Liver (tissue), 9 donors: ENCODE data around the gene NDUFB11. TPM values are rescaled to one million over a fixed set of nuclear protein-coding genes. Genes with fewer than 3 reads are reported as not detected.

Experiments used
- DNase-seq: peaks from one replicate; pipeline ENCODE4 v3.0.0-alpha.2; 2017; ENCODE audit warnings: low spot score
- H3K27ac ChIP-seq, 2 donors: one replicate each; pipeline ENCODE4 v1.7.0; 2013; ENCODE audit warnings: inconsistent platforms in 2 of 2, low read length in 2 of 2, control low read depth in 1 of 2, low read depth in 1 of 2, mild to moderate bottlenecking in 1 of 2
- H3K27me3 ChIP-seq, 4 donors: one replicate each; pipeline versions ENCODE4 v1.6.1 to v1.7.0; 2013; ENCODE audit warnings: low read length in 3 of 4, inconsistent platforms in 1 of 4, mild to moderate bottlenecking in 1 of 4, moderate library complexity in 1 of 4; ENCODE audit not compliant: control insufficient read depth in 4 of 4, insufficient read depth in 4 of 4
- H3K36me3 ChIP-seq, 4 donors: one replicate each; pipeline versions ENCODE4 v1.6.1 to v1.7.0; 2013; ENCODE audit warnings: low read length in 3 of 4, mild to moderate bottlenecking in 3 of 4, low read depth in 1 of 4, moderate library complexity in 1 of 4; ENCODE audit not compliant: control insufficient read depth in 4 of 4, insufficient read depth in 3 of 4
- H3K4me1 ChIP-seq, 4 donors: one replicate each; pipeline versions ENCODE4 v1.6.1 to v1.7.0; 2013; ENCODE audit warnings: low read length in 3 of 4, mild to moderate bottlenecking in 3 of 4, moderate library complexity in 1 of 4; ENCODE audit not compliant: control insufficient read depth in 4 of 4, insufficient read depth in 4 of 4
- H3K4me3 ChIP-seq, 3 donors: one replicate each; pipeline versions ENCODE4 v1.6.1 to v1.7.0; 2013; ENCODE audit warnings: low read length in 3 of 3, control low read depth in 1 of 3, low read depth in 1 of 3, mild to moderate bottlenecking in 1 of 3
- H3K9ac ChIP-seq, 2 donors: one replicate each; pipeline ENCODE4 v1.7.0; 2013; ENCODE audit warnings: low read length in 2 of 2, mild to moderate bottlenecking in 2 of 2, moderate library complexity in 2 of 2, control low read depth in 1 of 2, low read depth in 1 of 2
- H3K9me3 ChIP-seq, 4 donors: one replicate each; pipeline versions ENCODE4 v1.6.1 to v1.7.0; 2013; ENCODE audit warnings: low read length in 3 of 4; ENCODE audit not compliant: control insufficient read depth in 4 of 4
- EGR1 ChIP-seq, 2 donors: IDR thresholded peaks; 2 replicates each; pipeline ENCODE4 v1.6.1; 2016 to 2018; ENCODE audit warnings: antibody characterized with exemption in 2 of 2, low read depth in 2 of 2
- FOXA1 ChIP-seq: IDR thresholded peaks from 2 replicates; pipeline ENCODE4 v1.6.1; 2016; ENCODE audit warnings: antibody characterized with exemption
- FOXA2 ChIP-seq: IDR thresholded peaks from 2 replicates; pipeline ENCODE4 v1.6.1; 2016; ENCODE audit warnings: antibody characterized with exemption
- GABPA ChIP-seq, 2 donors: IDR thresholded peaks in 1 of 2; conservative IDR thresholded peaks in 1 of 2; 2 replicates each; pipeline ENCODE4 v1.6.1; 2016; ENCODE audit warnings: antibody characterized with exemption in 2 of 2, mild to moderate bottlenecking in 1 of 2, moderate library complexity in 1 of 2
- HNF4A ChIP-seq, 2 donors: conservative IDR thresholded peaks; 2 replicates each; pipeline ENCODE4 v1.6.1; 2016; ENCODE audit warnings: antibody characterized with exemption in 2 of 2, mild to moderate bottlenecking in 2 of 2
- HNF4G ChIP-seq: IDR thresholded peaks from 2 replicates; pipeline ENCODE4 v1.6.1; 2016; ENCODE audit warnings: antibody characterized with exemption
- JUND ChIP-seq, 2 donors: IDR thresholded peaks; 2 replicates each; pipeline ENCODE4 v1.6.1; 2016; ENCODE audit warnings: antibody characterized with exemption in 2 of 2
- NR2F2 ChIP-seq: IDR thresholded peaks from 2 replicates; pipeline ENCODE4 v1.6.1; 2016; ENCODE audit warnings: antibody characterized with exemption
- RAD21 ChIP-seq, 2 donors: IDR thresholded peaks; 2 replicates each; pipeline ENCODE4 v1.6.1; 2016; ENCODE audit warnings: antibody characterized with exemption in 2 of 2, mild to moderate bottlenecking in 2 of 2
- RXRA ChIP-seq, 2 donors: IDR thresholded peaks; 2 replicates each; pipeline ENCODE4 v1.6.1; 2017 to 2018; ENCODE audit warnings: antibody characterized with exemption in 2 of 2, mild to moderate bottlenecking in 1 of 2
- SP1 ChIP-seq: IDR thresholded peaks from 2 replicates; pipeline ENCODE4 v1.6.1; 2018; ENCODE audit warnings: antibody characterized with exemption, mild to moderate bottlenecking
- TAF1 ChIP-seq: conservative IDR thresholded peaks from 2 replicates; pipeline ENCODE4 v1.6.1; 2016; ENCODE audit warnings: antibody characterized with exemption, mild to moderate bottlenecking
- YY1 ChIP-seq: IDR thresholded peaks from 2 replicates; pipeline ENCODE4 v1.6.1; 2016; ENCODE audit warnings: antibody characterized with exemption, mild to moderate bottlenecking
- WGBS: extraction: QIAGEN DNeasy Blood & Tissue Kit; methylation state at CpG from one replicate; pipeline ENCODE4 v1.1.7; 2013; 5-methylcytosine and 5-hydroxymethylcytosine counted together
- polyA plus RNA-seq, 2 donors: library from polyadenylated mRNA; stranded (reverse) in 1 of 2; unstranded in 1 of 2; fragments of 200-250 nt in 1 of 2; fragments of >200 nt in 1 of 2; fragmentation: Nextera tagmentation in 1 of 2; extraction: Ambion mirVana in 1 of 2; gene quantifications; one replicate each; pipeline versions ENCODE4 v1.2.1 to v1.2.3, GENCODE V29; 2013 to 2015
- total RNA-seq, 2 donors: library from RNA; depleted of rRNA; stranded (reverse); fragments of >200 nt; gene quantifications; one replicate each; pipeline ENCODE4 v1.2.3, GENCODE V29; 2014
- TF ChIP-seq, protein P1 (sequence below): IDR thresholded peaks from 2 replicates; pipeline ENCODE4 v1.6.1; 2016; ENCODE audit warnings: antibody characterized with exemption
- TF ChIP-seq, protein P2 (sequence below): IDR thresholded peaks from 2 replicates; pipeline ENCODE4 v1.6.1; 2016; ENCODE audit warnings: antibody characterized with exemption
- TF ChIP-seq, protein P3 (sequence below): fragments of 150-350 bp; IDR thresholded peaks from 2 replicates; pipeline ENCODE4 v1.5.1; 2017; ENCODE audit warnings: improper control_type of control experiment, low read depth, low read length; ENCODE audit not compliant: missing input control
- donor health status: healthy.
- donor health status: healthy.
- donor health status: healthy.
- donor health status: healthy.
- donor health status: healthy.

The NDUFB11 gene
- total and polyA plus RNA-seq, 4 donors: 23.6 to 127 (median 66.5) TPM

DNA sequence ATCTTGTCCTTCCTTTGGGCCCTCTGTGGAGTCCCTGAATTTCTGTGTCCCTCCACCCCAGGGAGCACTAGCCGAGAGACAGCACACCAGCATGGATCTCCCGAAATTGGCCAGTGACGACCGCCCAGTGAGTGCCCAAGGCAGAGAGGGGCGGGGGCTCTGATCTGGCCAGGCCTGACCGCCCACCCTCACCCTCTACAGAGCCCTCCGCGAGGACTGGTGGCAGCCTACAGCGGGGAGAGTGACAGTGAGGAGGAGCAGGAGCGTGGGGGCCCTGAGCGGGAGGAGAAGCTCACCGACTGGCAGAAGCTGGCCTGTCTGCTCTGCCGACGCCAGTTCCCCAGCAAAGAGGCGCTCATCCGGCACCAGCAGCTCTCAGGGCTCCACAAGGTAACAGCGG, 40.7 kb upstream of the NDUFB11 start:
- no peak overlapping the region for H3K27ac ChIP-seq
- no peaks in the 10 kb centered on the region for H3K9me3 ChIP-seq
- H3K36me3 ChIP-seq: peaks cover 0 to 47% (median 9%) of the 10 kb centered on the region in 4 donors
- no peak for DNase-seq
- no peak for TF ChIP-seq FOXA2
- TF ChIP-seq EGR1 (IDR thresholded peaks at IDR 0.05; ENCODE audit: low read depth in 2 of 2): no peak
- no peak for TF ChIP-seq FOXA1
- peaks cover 0 to under 1% (median 0%) of the 10 kb centered on the region in 4 donors for H3K27me3 ChIP-seq
- H3K4me1 ChIP-seq: no peaks in the 10 kb centered on the region
- no peak overlapping the region for H3K4me3 ChIP-seq
- no peak overlapping the region for H3K9ac ChIP-seq
- WGBS: 98% methylated on average over 17 of the region's 17 CpGs

DNA sequence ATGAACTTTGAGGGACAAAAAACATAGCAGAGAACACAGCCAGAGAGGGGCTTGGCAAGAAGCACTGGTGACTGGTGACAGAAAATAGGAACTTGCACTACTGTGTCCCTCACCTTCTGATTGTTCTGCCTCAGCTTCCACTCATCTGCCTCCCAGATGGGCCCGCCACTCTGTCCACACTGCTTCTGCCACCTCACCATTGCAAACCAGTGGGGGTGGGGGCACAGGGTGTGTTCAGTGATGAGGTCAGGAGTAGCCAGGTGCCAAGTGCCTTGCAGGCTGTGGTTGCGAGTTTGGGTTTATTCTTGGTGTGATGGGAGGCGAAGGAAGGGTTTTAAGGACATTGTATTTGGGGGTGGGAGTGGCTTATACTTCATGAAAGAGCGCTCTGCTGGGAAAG, 40.0 kb upstream of the NDUFB11 start:
- Histone ChIP-seq H3K27me3 (no peaks in the 10 kb centered on the region), H3K27ac (no peak overlapping the region), H3K9me3 (no peaks in the 10 kb centered on the region), H3K9ac (no peak overlapping the region), H3K4me3 (no peak overlapping the region), H3K4me1 (no peaks in the 10 kb centered on the region), H3K36me3 (peaks cover 0 to 50% (median 10%) of the 10 kb centered on the region in 4 donors)
- DNase-seq: no peak
- WGBS: 97% methylated on average over 4 of the region's 4 CpGs
- TF ChIP-seq, protein P1, sequence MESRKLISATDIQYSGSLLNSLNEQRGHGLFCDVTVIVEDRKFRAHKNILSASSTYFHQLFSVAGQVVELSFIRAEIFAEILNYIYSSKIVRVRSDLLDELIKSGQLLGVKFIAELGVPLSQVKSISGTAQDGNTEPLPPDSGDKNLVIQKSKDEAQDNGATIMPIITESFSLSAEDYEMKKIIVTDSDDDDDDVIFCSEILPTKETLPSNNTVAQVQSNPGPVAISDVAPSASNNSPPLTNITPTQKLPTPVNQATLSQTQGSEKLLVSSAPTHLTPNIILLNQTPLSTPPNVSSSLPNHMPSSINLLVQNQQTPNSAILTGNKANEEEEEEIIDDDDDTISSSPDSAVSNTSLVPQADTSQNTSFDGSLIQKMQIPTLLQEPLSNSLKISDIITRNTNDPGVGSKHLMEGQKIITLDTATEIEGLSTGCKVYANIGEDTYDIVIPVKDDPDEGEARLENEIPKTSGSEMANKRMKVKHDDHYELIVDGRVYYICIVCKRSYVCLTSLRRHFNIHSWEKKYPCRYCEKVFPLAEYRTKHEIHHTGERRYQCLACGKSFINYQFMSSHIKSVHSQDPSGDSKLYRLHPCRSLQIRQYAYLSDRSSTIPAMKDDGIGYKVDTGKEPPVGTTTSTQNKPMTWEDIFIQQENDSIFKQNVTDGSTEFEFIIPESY: no peak
- TF ChIP-seq, protein P2, sequence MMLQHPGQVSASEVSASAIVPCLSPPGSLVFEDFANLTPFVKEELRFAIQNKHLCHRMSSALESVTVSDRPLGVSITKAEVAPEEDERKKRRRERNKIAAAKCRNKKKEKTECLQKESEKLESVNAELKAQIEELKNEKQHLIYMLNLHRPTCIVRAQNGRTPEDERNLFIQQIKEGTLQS: no peak
- TF ChIP-seq RAD21 (IDR thresholded peaks at IDR 0.05): no peak
- TF ChIP-seq TAF1: no peak
- no peak for TF ChIP-seq FOXA2
- no peak for TF ChIP-seq EGR1 (IDR thresholded peaks at IDR 0.05; ENCODE audit: low read depth in 2 of 2)
- TF ChIP-seq JUND (IDR thresholded peaks at IDR 0.05): no peak
- no peak for TF ChIP-seq SP1
- TF ChIP-seq, protein P3, sequence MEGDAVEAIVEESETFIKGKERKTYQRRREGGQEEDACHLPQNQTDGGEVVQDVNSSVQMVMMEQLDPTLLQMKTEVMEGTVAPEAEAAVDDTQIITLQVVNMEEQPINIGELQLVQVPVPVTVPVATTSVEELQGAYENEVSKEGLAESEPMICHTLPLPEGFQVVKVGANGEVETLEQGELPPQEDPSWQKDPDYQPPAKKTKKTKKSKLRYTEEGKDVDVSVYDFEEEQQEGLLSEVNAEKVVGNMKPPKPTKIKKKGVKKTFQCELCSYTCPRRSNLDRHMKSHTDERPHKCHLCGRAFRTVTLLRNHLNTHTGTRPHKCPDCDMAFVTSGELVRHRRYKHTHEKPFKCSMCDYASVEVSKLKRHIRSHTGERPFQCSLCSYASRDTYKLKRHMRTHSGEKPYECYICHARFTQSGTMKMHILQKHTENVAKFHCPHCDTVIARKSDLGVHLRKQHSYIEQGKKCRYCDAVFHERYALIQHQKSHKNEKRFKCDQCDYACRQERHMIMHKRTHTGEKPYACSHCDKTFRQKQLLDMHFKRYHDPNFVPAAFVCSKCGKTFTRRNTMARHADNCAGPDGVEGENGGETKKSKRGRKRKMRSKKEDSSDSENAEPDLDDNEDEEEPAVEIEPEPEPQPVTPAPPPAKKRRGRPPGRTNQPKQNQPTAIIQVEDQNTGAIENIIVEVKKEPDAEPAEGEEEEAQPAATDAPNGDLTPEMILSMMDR: no peak
- no peak for TF ChIP-seq RXRA (IDR thresholded peaks at IDR 0.05)
- TF ChIP-seq HNF4G: no peak
- no peak for TF ChIP-seq HNF4A (conservative IDR thresholded peaks at IDR 0.05)
- TF ChIP-seq NR2F2: no peak
- no peak for TF ChIP-seq FOXA1

DNA sequence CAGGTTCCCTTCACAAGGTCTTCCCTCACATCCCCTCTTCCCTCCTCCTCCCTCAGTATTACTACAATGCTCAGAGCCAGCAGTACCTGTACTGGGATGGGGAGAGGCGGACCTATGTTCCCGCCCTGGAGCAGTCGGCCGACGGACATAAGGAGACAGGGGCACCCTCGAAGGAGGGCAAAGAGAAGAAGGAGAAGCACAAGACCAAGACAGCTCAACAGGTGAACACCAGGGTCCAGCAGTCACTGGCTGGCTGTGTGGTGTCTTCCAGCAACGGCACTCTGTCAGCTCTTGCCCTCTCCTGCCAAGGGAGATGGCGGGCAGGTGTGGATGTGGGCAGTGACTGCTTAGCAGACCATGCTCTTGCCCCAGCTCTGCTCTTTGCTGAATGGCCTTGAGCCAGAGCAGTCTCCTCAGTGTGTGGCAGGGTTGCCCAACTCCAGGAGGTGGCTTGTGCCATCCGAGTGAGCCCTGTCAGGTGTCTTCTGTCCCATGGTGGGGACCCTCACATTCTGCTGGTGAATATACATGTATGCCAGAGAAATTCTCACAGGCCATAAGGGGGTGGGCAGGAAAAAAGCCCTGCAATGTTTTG, 37.7 kb upstream of the NDUFB11 start:
- no peak overlapping the region for H3K4me3 ChIP-seq

More for the DNA sequence above, 37.7 kb upstream of the NDUFB11 start:
- Histone ChIP-seq H3K27me3 (no peaks in the 10 kb centered on the region), H3K9me3 (no peaks in the 10 kb centered on the region), H3K36me3 (peaks cover 3 to 68% (median 13%) of the 10 kb centered on the region in 4 donors), H3K9ac (no peak overlapping the region), H3K27ac (no peak overlapping the region), H3K4me1 (no peaks in the 10 kb centered on the region)
- TF ChIP-seq GABPA (IDR thresholded peaks at IDR 0.05 in 1 of 2, conservative IDR thresholded peaks at IDR 0.05 in 1 of 2) (no peak), NR2F2 (no peak), YY1 (no peak)
- TF ChIP-seq, protein P3: no peak
- WGBS: 92% methylated on average over 9 of the region's 9 CpGs
- DNase-seq: no peak
